ENCODE data around the gene MSMB.
A peak's percentile ranks its signal among the peaks of the same experiment; 100 is the strongest.
"Not testable (repeated sequence)": the region's sequence is repeated elsewhere in the genome, so short reads cannot be mapped to it uniquely, and the experiment has no call there.

Gene MSMB

GRCh38 chr10:46014683-46015405, 31.2 kb downstream of the MSMB start:
- DNase-seq (ENCODE audit: low read depth in 2 of 2, low spot score in 1 of 2), result no peak

GRCh38 chr10:46014206-46014605, 31.9 kb downstream of the MSMB start:
- DNase-seq (ENCODE audit: low read depth in 2 of 2, low spot score in 1 of 2), result no peak

- DNase-seq (ENCODE audit: low read depth in 2 of 2, low spot score in 1 of 2), result no peak
Measured at GRCh38 chr10:46012746-46013145, 33.3 kb downstream of the MSMB start.

DNA sequence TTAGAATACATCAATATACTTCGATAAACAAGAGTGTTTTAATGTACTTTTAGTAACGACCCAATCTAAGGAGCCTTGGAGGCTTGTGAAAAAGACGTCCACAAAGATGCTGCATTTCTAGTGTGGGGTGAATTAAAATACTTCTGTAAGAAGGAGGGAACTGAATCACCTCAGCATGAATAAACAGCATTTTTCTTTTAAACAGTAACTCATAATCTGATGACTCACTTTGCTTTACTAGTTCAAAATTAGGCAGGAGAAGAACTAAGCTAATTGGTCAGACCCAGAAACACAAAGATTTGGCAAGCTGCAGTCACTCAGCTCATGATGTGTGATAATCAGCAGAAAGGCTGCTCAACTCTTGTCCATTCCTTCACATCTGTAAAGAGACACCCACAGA, 39.9 kb downstream of the MSMB start:
- no peak for DNase-seq (ENCODE audit: low read depth in 2 of 2, low spot score in 1 of 2)

DNA sequence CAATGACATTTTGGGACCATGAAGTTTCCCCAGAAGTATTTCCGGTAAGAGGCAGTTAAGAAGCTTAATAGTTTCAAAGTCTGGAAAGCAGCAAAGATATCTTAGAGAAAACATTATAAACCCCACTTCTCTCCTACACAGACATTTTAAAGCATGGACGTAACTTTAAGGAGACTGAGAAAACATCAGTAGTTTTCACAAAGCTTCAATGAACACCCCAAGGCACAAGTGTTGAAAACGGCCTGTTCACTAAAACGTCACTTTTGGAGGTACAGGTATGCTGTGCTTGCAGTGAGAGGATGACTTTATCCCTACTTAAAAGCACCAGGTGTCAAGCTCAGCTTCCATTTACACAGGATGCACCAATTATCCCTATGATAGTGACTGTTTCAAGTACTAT, 40.7 kb downstream of the MSMB start:
- DNase-seq (ENCODE audit: low read depth in 2 of 2, low spot score in 1 of 2), result no peak

DNA sequence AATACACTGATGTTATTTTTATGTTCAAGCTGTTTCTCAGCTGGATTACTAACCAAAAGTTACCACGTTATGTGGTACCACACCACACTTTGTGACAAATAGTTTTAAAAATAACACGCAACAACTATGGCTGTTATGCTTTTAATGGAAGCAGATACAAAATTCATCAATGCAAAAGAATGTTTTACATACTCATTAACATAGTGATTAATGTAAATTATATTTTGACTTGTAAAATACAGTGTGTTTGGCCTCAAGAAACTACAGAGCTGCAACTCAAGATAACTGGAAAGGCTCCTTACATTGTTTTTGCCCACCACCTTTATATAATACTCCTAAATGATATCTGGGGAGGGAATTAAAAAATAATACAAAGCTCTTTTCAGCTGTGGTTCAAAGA, 41.1 kb downstream of the MSMB start:
- DNase-seq (ENCODE audit: low read depth in 2 of 2, low spot score in 1 of 2), result no peak

GRCh38 chr10:46002916-46003693, 43.0 kb downstream of the MSMB start:
- DNase-seq (ENCODE audit: low read depth in 2 of 2, low spot score in 1 of 2), result no peak

DNA sequence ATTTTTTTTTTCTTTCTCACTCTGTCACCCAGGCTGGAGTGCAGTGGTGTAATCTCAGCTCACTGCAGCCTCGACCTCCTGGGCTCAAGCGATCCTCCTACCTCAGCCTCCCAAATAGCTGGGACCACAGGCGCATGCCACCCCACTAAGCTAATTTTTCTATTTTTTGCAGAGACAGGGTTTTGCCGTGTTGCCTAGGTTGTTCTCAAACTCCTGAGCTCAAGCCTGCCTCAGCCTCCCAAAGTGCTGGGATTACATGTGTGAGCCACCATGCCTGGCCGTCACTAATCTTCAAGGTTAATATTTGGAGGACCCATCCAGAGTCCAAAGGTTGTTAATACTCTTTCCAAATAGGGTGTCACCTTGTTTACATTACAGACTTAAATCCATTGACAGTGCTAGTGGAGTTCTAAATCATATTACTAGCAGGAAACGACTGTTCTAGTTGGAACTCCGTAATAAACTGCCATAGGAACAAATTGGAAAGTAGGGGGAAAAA, 43.8 kb downstream of the MSMB start:
- DNase-seq (ENCODE audit: low read depth in 2 of 2, low spot score in 1 of 2), result not testable (repeated sequence)

DNA sequence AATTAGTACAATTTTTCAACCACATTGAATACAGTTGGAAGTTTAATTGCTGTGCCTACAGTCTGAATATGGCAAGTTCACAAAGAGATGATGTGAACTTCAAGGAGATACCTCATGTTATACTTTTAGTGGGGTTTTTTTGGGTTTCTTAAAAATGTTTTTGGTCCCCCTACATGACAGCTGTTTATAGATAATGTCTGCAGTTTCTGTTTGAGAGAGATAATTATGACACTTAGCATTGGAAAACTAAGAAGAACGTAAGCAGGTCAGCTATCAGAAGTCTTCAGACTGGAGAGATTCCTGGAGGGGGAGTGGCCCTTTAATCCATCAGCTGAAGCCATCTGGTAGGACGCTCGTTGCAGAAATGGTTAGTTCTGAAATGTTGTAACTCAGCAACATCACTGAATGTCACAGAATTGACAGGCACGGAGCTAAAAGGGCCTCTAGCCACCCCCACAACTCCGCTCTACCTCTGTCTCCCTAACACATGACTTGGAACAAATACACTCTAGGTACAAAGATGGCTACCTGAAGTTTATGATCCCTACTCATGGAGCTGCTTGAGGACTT, 44.8 kb downstream of the MSMB start:
- no peak for DNase-seq (ENCODE audit: low read depth in 2 of 2, low spot score in 1 of 2)

DNA sequence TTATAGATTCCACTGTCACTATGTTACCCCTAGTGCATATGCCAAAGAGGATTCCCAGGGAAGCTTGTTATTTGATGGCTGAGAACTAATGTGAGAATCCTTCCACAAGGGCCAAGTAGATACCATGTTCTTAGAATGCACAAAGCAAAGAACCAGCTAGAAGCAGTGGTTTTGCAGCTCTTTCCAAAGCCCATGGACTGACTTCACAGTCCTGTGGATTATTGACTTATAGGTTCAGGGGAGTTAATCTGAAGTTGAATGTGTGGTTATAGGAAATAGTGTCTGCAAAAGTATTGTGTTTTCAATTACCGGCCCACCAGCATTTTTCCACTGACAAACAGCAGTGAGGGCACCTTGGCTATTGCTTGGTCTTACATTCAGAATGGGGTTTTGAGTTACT, 45.5 kb downstream of the MSMB start:
- DNase-seq (ENCODE audit: low read depth in 2 of 2, low spot score in 1 of 2), result no peak

GRCh38 chr10:45999955-46000354, 46.1 kb downstream of the MSMB start:
- not testable (repeated sequence) for DNase-seq (ENCODE audit: low read depth in 2 of 2, low spot score in 1 of 2)

- no peak for DNase-seq (ENCODE audit: low read depth in 2 of 2, low spot score in 1 of 2)
Measured at GRCh38 chr10:45997994-45998763, 47.9 kb downstream of the MSMB start.

GRCh38 chr10:45997557-45997956, 48.5 kb downstream of the MSMB start:
- DNase-seq (ENCODE audit: low read depth in 2 of 2, low spot score in 1 of 2), result no peak

DNA sequence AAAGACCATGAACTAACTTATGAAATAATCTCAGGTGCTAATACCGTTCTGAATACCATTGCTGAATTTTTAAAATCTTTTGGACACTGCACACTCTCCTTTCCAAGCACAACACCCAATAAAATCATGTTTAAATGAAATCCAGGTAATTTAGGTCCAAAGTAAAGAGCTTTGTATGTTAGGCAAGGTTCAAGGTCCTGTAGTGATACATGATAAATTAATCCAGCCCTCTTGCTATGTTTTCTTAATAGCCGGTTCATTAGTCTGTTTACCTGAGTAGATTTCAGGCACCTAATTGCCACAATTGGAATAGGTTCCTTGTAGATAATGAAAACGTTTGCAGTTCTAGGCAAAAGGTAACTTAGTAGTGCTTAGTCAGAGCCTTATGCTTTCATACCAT, 60.5 kb downstream of the MSMB start:
- DNase-seq (ENCODE audit: low read depth in 2 of 2, low spot score in 1 of 2), result not testable (repeated sequence)

DNA sequence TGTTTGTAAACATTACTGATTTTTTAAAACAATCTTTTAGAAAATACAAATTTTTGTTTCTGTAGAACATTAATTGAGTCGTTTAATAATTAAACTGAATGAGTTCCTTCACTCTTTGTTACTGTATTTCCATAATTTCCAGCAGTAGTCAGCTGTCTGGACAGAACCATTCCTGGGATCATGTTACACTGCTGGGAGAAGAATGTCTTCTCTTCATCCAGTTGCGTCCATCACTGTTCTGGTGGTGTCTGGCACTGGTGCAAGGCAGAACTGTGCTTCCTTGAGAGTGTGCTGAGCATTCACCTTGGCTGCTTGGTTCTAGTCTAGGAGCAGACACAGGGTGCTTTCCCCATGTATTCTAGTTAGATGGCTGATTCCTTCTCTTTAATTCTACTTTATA, 61.6 kb downstream of the MSMB start:
- DNase-seq (ENCODE audit: low read depth in 2 of 2, low spot score in 1 of 2), result not testable (repeated sequence)

DNA sequence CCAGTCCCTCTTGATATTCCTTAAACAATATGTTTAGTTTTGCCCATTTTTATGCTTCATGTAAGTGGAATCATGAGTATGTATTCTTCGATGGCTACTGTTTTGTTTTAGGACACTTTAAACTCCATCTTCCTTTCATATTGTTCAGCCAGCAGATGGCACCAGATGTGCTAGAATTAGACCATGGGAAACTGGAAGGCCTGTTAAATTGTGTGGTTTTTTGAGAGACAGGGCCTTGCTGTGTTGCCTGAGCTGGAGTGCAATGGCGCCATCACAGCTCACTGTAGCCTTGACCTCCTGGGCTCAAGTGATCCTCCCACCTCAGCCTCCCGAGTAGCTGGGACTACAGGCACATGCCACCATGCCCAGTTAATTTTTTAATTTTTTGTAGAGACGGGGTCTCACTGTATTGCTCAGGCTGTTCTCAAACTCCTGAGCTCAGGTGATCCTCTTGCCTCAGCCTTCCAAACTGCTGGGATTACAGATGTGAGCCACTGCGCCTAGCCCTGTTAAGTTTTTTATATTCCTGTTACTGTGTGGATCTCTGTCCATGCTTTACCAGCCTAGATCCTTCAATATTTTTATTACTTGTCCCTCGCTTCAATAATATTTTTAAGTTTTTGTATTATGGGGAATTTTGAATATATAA, 62.4 kb downstream of the MSMB start:
- peak in 1 of 2 donors; percentile 2 for DNase-seq (ENCODE audit: low read depth in 2 of 2, low spot score in 1 of 2)

Data from stimulated activated CD8-positive, alpha-beta memory T cell treated with anti-CD3 and anti-CD28 coated beads, Interleukin-4, amount 100 ng/mL, for 4 hours (primary cell).